Esophagus squamous epithelium (tissue), 4 donors: ENCODE data around the gene ITPK1.
"Not testable (repeated sequence)": the region's sequence is repeated elsewhere in the genome, so short reads cannot be mapped to it uniquely, and the experiment has no call there.

Experiments
- CTCF ChIP-seq, 6 experiments: fragments of 450-650 bp in 4 of 6; fragments of 200-600 bp in 2 of 6; sonication (generic) in 2 of 6; IDR thresholded peaks; one replicate each; pipeline ENCODE4 v1.5.1; 2016 to 2019; ENCODE audit warnings: antibody characterized with exemption in 6 of 6, mild to moderate bottlenecking in 4 of 6, moderate library complexity in 4 of 6
- POLR2A ChIP-seq, 4 donors: fragments of 450-650 bp; IDR thresholded peaks; one replicate each; pipeline ENCODE4 v1.6.1; 2017; ENCODE audit warnings: antibody characterized with exemption in 4 of 4, mild to moderate bottlenecking in 4 of 4, moderate library complexity in 3 of 4

GRCh38 chr14:93131257-93131820 is 15.6 kb upstream of the ITPK1 start:
- TF ChIP-seq POLR2A, CTCF (IDR thresholded peaks at IDR 0.05): not testable (repeated sequence)
